AG10803 (cell line): Measurements from ENCODE around the gene CHST1.

ENCODE experiments used
- DNase-seq: peaks from one replicate; pipeline ENCODE4 v3.0.0; 2010; ENCODE audit warnings: low read depth
- H3K4me3 ChIP-seq: 2 replicates; pipeline ENCODE4 v1.5.1; 2011; ENCODE audit warnings: mild to moderate bottlenecking, low read length, control low read depth
- CTCF ChIP-seq: conservative IDR thresholded peaks from 2 replicates; pipeline ENCODE4 v1.5.1; 2011; ENCODE audit warnings: mild to moderate bottlenecking, low read length, control low read depth, inconsistent platforms

CHST1 gene

GRCh38 chr11:45605051-45605450 is 60.4 kb downstream of the CHST1 start:
- H3K4me3 ChIP-seq, result no peak overlapping the region
- TF ChIP-seq CTCF, result no peak
- DNase-seq, result no peak

- H3K4me3 ChIP-seq, result no peak overlapping the region
- no peak for TF ChIP-seq CTCF
- no peak for DNase-seq
Observed at GRCh38 chr11:45603946-45604682, 61.3 kb downstream of the CHST1 start.

GRCh38 chr11:45599161-45599943 is 66.1 kb downstream of the CHST1 start:
- no peak for TF ChIP-seq CTCF
- DNase-seq, result no peak
- H3K4me3 ChIP-seq, result no peak overlapping the region
